Raji (cell line): ENCODE measurements around the gene VEGFC.

Source experiments
- POLR2A ChIP-seq: IDR thresholded peaks from 2 replicates; pipeline ENCODE4 v1.6.1; 2011; ENCODE audit warnings: low read depth, low read length, control low read depth; ENCODE audit not compliant: insufficient read depth

The VEGFC gene

GRCh38 chr4:176645246-176645960, 147.3 kb downstream of the VEGFC start:
- no peak for TF ChIP-seq POLR2A

DNA sequence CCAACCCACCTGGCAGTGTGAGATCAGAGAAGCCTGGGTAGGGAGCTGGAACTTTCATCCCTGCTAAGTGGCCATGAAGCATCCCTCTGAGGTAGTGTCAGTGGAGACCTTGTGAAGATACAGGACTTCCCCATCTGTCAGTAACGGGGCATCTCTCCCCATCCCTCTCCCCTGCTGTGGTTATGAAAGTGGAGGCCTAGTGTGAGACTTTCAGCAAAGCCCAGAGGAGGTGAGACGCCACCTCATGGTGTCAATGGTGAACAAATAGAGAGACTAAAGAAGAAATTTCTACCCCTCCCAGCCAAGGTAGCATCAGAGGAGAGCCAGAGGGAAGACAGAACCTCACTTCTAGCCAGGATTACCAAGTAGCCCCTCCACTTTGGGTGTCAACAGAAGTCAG, 150.2 kb downstream of the VEGFC start:
- no peak for TF ChIP-seq POLR2A

DNA sequence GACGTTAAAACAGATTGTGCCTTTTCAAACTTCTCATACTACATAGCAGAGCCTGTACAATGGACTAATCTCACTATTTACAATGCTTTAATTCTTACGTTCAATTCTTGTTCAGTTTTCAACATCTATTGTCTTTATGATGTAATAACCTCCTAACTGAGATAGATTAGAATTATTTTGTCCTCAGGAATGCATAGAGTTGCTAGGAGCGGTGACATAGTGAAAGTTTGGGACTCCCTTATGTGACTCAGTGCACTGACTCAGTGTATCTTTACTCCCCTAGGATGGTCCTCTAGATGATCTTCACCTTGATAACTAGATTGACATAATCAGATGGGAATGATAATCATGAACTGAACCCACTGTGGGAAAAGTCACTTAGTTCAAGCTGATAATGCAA, 151.5 kb downstream of the VEGFC start:
- no peak for TF ChIP-seq POLR2A

GRCh38 chr4:176638992-176639391, 153.7 kb downstream of the VEGFC start:
- no peak for TF ChIP-seq POLR2A

GRCh38 chr4:176636292-176636691, 156.4 kb downstream of the VEGFC start:
- TF ChIP-seq POLR2A, result no peak

DNA sequence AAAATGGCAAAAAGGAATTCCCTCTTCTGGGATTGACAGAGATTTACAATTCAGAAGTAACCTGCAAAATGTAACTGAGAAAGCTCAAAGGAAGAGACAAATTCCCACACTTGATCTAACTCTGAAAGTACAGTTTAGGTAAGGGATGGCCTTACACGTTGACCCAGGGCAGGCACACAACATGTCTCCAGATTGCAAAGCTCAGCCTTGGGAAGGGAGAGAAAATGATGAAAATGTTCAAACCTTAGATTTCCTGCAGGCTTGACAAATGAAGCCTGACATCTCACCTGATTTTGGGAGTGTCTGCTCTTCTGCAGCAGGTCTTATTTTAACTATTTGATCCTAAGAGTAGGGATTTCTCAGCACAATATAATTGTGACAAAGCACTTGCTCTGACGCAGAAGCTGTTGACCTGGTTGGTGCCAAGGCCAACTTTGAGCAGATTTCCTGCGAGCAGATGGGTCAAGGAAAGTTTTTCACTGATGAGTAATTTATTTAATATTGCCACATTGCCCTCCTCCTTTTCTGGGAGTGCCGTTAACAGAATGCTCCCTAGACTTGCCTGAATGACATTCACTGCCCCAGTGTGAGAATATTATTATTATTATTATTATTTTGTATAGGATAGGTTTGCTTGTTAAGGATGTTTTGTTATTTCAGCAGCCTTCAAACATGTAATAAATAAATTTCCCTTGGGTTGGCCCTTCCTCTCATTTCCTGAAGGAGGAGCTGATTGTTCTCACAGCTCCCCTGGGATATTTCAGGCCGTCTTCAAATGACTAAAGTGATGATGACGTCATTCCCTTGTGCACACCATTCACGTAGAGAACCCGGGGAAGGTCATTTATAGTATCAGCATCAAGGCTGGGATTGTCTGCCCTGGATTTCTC, 157.1 kb downstream of the VEGFC start:
- no peak for TF ChIP-seq POLR2A
